Ectodermal cell (in vitro differentiated cells): ENCODE results near the gene PLCH2.

Experiments
- H3K27ac ChIP-seq: 2 replicates; pipeline ENCODE4 v1.7.0; 2013; ENCODE audit warnings: mild to moderate bottlenecking, low read depth, low read length; ENCODE audit not compliant: insufficient read depth, poor library complexity, severe bottlenecking
- H3K27me3 ChIP-seq: 2 replicates; pipeline ENCODE4 v1.7.0; 2013; ENCODE audit warnings: mild to moderate bottlenecking, low read length; ENCODE audit not compliant: insufficient read depth, control insufficient read depth, poor library complexity, severe bottlenecking
- H3K36me3 ChIP-seq: one replicate; pipeline ENCODE4 v1.7.0; 2013; ENCODE audit warnings: low read length; ENCODE audit not compliant: control insufficient read depth, insufficient read depth
- H3K4me1 ChIP-seq: one replicate; pipeline ENCODE4 v1.7.0; 2013; ENCODE audit warnings: low read length; ENCODE audit not compliant: control insufficient read depth, insufficient read depth
- H3K4me3 ChIP-seq: 2 replicates; pipeline ENCODE4 v1.7.0; 2013; ENCODE audit warnings: low read depth, low read length, control low read depth; ENCODE audit not compliant: insufficient read depth
- H3K9me3 ChIP-seq: 2 replicates; pipeline ENCODE4 v1.7.0; 2013; ENCODE audit warnings: mild to moderate bottlenecking, low read length, moderate library complexity; ENCODE audit not compliant: control insufficient read depth
- WGBS, 2 experiments: methylation state at CpG; one replicate each; pipeline ENCODE4 v1.1.7; 2013; ENCODE audit warnings: missing lambda C conversion rate in 2 of 2; 5-methylcytosine and 5-hydroxymethylcytosine counted together

The PLCH2 gene

DNA sequence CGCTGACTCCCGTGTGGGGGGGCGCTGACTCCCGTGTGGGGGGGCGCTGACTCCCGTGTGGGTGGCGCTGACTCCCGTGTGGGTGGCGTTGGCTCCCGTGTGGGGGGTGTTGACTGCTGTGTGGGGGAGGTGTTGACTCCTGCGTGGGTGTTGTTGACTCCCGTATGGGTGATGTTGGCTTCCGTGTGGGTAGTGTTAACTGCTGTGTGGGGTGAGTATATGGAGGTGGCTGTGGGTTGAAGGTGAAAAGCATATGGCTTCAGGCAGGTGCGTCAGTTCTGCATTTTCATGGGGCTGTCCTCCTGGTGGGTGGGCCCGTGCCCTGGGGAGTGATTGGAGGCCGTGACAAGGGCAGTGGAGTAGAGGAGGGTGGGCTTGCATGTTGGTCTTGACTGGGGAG, 7.9 kb downstream of the PLCH2 start:
- no peaks in the 10 kb centered on the region for H3K4me1 ChIP-seq
- no peak overlapping the region for H3K4me3 ChIP-seq
- no peak overlapping the region for H3K27ac ChIP-seq
- H3K36me3 ChIP-seq = no peaks in the 10 kb centered on the region
- H3K9me3 ChIP-seq = no peaks in the 10 kb centered on the region
- WGBS, 2 experiments = 91 to 93% methylated on average over 16 of the region's 16 CpGs
- no peaks in the 10 kb centered on the region for H3K27me3 ChIP-seq

DNA sequence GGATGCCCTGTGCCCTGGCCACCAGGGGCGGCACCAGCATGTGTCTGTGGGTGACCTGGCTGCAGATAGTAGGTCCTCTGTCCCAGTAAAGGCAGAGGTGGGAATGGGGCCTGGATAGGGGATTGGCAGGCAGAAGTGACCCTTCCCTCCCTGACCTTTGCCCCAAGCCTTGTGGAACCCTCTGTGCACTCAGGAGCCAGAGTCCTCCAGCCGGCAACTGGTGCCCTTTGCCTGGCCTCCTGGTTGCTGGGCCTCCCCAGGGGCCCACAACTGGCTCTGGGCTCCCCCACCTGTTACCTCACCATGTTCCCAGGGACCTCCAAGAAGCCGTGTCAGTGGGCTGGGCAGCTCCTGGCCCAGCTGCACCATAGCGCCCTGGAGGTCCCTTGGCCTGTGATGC, 10.0 kb downstream of the PLCH2 start:
- H3K36me3 ChIP-seq = no peaks in the 10 kb centered on the region
- no peaks in the 10 kb centered on the region for H3K27me3 ChIP-seq
- H3K4me1 ChIP-seq = no peaks in the 10 kb centered on the region
- WGBS, 2 experiments = 94% methylated on average over 4 of the region's 4 CpGs
- H3K9me3 ChIP-seq = no peaks in the 10 kb centered on the region
- H3K27ac ChIP-seq = no peak overlapping the region
- no peak overlapping the region for H3K4me3 ChIP-seq

DNA sequence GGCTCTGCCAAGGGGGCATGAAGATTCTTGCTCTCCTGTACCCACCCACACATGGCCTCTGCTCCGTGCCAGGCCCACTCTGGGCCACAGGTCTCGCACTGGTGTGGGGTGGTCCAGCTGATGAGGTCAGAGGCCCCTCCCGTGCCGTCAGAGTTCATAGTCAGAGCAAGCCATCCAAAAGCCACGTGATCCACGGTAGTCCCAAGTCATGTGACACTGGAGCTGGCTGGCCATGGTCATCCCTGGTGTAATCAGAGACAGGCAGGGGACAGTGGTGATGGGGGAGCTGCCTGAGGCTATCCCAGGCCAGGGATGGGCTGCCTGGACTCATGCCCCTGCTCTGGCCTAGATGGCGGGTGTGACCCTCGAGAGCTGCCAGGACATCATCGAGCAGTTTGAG, 10.5 kb downstream of the PLCH2 start:
- H3K4me1 ChIP-seq = no peaks in the 10 kb centered on the region
- WGBS, 2 experiments = 92 to 95% methylated on average over 9 of the region's 9 CpGs

DNA sequence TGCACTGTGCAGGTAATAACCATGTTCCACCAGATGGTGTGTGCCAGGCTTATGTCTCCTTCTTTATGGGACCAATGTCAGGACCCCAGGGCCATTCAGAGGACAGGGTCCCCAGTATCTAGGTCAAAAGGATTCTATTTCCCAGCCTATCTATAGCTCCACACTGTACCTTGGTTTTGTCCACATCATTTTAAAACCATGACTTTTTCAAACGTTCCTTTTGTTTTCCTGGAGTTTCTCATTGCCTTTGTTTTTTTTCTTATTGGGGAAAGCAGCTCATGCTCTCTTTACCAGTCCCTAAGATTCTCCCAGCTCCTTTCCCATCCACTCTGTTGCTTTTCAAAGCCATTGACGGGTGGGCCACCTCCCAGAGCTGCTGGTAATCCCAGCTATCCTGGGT, 12.6 kb downstream of the PLCH2 start:
- Histone ChIP-seq H3K27ac (no peak overlapping the region), H3K9me3 (no peaks in the 10 kb centered on the region), H3K4me3 (no peak overlapping the region), H3K36me3 (no peaks in the 10 kb centered on the region), H3K4me1 (peaks cover 4% of the 10 kb centered on the region), H3K27me3 (no peaks in the 10 kb centered on the region)
- WGBS, 2 experiments = 83 to 88% methylated on average over 2 of the region's 2 CpGs

More for the DNA sequence above, 10.5 kb downstream of the PLCH2 start:
- no peaks in the 10 kb centered on the region for H3K9me3 ChIP-seq
- no peak overlapping the region for H3K4me3 ChIP-seq
- H3K27ac ChIP-seq = no peak overlapping the region
- no peaks in the 10 kb centered on the region for H3K27me3 ChIP-seq
- no peaks in the 10 kb centered on the region for H3K36me3 ChIP-seq

DNA sequence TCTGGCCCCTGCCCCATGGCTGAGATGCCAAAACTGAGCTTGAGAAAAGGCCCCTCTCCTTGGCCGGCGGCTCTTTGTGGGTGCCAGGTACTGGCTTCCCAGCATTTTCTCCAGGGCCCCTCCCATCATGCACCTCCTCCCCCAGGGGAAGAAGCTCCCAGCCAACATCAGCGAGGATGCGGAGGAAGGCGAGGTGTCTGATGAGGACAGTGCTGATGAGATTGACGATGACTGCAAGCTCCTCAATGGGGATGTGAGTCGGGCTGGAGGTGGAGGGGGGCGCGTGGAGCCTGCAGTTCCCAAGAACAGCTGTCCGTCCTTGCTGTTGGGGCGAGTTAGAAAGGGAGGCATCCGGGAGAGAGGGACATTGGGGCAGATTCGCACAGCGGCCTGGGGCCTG, 13.5 kb downstream of the PLCH2 start:
- WGBS, 2 experiments = 94% methylated on average over 14 of the region's 14 CpGs
- no peaks in the 10 kb centered on the region for H3K9me3 ChIP-seq
- H3K4me1 ChIP-seq = peaks cover 4% of the 10 kb centered on the region

DNA sequence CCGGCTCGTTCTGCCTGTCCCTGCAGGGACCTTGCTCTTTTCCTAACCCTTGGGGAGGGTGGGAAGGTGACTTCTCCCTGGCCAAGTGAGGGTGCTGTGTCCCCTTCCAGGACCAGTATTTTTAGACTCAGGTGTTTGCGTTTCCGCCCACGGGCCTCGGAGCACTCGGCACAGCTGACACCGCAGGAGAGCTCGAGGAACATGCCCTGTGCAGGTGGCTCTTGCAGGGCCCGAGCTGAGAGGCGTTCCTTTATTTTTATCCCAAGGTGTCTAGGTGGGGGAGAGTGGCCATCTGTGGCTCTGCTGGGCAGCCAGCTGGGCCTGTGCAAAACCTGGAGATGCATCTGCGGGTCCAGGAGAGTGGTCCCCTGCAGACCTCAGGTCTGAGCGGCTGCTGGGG, 16.0 kb downstream of the PLCH2 start:
- Histone ChIP-seq H3K4me3 (no peak overlapping the region), H3K9me3 (no peaks in the 10 kb centered on the region), H3K4me1 (peaks cover 4% of the 10 kb centered on the region), H3K27ac (no peak overlapping the region), H3K27me3 (no peaks in the 10 kb centered on the region), H3K36me3 (no peaks in the 10 kb centered on the region)
- 83 to 86% methylated on average over 13 of the region's 13 CpGs for WGBS, 2 experiments

More for the DNA sequence above, 13.5 kb downstream of the PLCH2 start:
- no peak overlapping the region for H3K27ac ChIP-seq
- no peak overlapping the region for H3K4me3 ChIP-seq
- no peaks in the 10 kb centered on the region for H3K27me3 ChIP-seq
- H3K36me3 ChIP-seq = no peaks in the 10 kb centered on the region

DNA sequence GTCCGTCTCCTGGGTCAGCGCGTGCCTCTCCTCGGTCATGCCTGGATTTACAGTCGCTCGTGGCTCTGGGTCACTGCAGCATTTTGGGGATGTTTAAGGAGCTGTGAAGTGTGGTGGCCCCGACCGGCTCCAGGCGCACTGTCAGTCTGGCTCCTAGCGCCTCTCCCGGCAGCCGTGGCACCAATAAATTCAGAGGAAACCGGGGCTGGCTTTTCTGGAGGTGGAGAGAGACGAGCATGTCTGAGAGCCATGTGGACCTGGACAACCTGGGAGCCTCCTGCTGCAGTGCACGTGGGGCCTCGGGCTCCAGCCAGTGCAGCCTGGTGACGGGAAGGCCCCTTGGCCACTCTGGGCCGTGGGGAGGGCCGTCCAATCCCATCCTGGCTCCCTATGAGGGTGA, 17.1 kb downstream of the PLCH2 start:
- H3K4me1 ChIP-seq = peaks cover 4% of the 10 kb centered on the region
- H3K27me3 ChIP-seq = no peaks in the 10 kb centered on the region

DNA sequence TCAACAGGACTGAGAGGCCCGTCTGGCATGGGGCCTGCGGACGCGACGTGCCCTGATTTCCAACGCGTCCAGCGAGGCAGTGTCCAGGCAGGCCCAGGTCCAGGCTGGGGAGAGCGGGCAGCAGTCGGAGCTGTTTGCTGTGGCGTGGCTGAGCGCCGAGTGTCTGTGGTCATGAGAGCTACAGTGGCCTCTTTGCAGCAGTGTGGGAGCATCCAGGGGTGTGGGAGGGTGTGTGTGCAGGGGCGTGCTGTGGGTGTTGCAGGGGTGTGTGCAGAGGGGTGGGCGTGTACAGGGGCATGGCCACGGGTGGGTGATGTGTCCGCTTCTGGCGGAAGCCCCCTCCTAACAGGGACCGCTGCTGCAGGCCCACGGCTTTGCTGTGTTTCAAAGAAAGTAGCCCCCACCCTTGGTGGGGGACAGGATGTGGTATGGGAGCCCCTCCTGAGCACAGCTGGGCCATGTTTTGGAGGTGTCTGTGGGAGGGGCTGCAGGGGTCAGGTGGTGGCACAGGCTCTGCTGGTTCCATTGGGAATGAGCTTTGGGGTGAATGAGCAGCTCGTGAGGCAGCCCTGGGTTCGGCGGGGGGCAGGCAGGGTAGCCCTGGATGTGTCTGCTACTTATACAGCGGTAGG, 17.7 kb downstream of the PLCH2 start:
- peaks cover 4% of the 10 kb centered on the region for H3K4me1 ChIP-seq
- H3K27me3 ChIP-seq = no peaks in the 10 kb centered on the region
- H3K4me3 ChIP-seq = no peak overlapping the region
- H3K9me3 ChIP-seq = no peaks in the 10 kb centered on the region
- WGBS, 2 experiments = 95% methylated on average over 24 of the region's 24 CpGs
- no peaks in the 10 kb centered on the region for H3K36me3 ChIP-seq
- H3K27ac ChIP-seq = no peak overlapping the region

More for the DNA sequence above, 17.1 kb downstream of the PLCH2 start:
- Histone ChIP-seq H3K27ac (no peak overlapping the region), H3K4me3 (no peak overlapping the region), H3K9me3 (no peaks in the 10 kb centered on the region), H3K36me3 (no peaks in the 10 kb centered on the region)
- WGBS, 2 experiments = 87 to 90% methylated on average over 19 of the region's 19 CpGs

DNA sequence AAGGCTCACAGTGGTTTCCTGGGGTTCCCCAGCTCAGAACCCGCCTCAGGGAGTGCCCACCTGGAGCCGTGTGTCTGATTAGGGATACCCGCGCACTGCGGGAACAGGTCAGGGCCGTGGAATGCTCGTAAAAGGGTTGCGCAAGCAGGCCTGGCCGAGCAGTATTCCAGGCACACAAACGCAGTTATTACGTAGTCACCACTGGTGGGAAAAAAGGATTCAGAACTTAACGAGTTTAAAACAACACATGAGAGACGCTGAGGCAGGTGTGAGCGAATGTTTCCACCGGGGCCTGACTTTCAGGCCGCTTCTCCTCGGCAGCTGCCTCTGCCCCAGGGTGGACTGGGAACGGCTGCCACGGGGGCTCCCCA, 18.2 kb downstream of the PLCH2 start:
- Histone ChIP-seq H3K4me1 (peaks cover 4% of the 10 kb centered on the region), H3K36me3 (no peaks in the 10 kb centered on the region), H3K9me3 (no peaks in the 10 kb centered on the region), H3K4me3 (no peak overlapping the region), H3K27ac (no peak overlapping the region), H3K27me3 (no peaks in the 10 kb centered on the region)
- 88 to 89% methylated on average over 19 of the region's 19 CpGs for WGBS, 2 experiments

DNA sequence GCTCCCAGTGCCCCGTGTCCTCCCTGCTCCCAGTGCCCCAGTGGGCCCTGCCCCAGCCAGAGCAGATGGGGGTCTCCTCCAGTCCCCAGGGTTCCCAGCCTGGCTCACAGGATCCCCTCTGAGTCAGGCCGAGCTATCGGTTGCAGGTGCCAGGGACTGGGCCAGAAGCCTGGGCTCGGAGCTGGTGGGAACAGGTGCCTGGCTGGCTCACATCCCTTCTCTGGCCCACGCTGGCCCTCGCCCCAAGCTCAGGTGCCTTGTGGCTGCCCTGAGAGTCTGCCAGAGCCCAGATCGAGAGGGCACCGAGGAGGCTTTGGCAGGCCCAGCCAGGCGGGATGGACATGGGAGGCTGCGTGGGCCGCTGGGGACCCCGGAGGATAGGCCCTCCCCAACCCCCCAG, 18.9 kb downstream of the PLCH2 start:
- Histone ChIP-seq H3K27me3 (no peaks in the 10 kb centered on the region), H3K9me3 (no peaks in the 10 kb centered on the region), H3K36me3 (no peaks in the 10 kb centered on the region), H3K4me1 (peaks cover 4% of the 10 kb centered on the region), H3K4me3 (no peak overlapping the region), H3K27ac (no peak overlapping the region)
- 94 to 96% methylated on average over 12 of the region's 12 CpGs for WGBS, 2 experiments

DNA sequence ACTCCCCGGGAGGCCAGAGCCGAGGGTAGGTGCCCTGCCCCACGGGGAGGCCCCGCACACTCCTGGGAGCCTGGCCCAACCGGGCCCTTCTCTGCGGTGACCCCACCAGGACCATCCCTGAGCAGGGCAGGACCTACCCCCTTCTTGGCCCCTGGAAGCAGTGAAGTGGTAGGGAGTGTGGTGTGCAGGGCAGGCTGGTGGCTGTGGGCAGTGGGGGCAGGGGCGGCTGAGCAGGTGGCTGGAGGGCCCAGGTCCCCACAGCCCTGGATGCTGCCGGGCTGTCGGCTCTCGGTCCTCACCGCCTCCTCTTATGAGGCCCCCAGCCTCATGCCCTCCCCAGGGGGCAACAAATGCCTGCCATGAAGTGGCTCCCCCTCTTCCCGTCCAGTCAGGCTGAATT, 19.5 kb downstream of the PLCH2 start:
- H3K27me3 ChIP-seq = no peaks in the 10 kb centered on the region
- no peaks in the 10 kb centered on the region for H3K36me3 ChIP-seq

More for the DNA sequence above, 19.5 kb downstream of the PLCH2 start:
- Histone ChIP-seq H3K27ac (no peak overlapping the region), H3K4me1 (peaks cover 4% of the 10 kb centered on the region), H3K9me3 (no peaks in the 10 kb centered on the region), H3K4me3 (no peak overlapping the region)
- WGBS, 2 experiments = 92 to 93% methylated on average over 12 of the region's 12 CpGs
